Measurements from ENCODE around the gene EHD4.

GRCh38 chr15:42014406-42014805, 42.0 kb upstream of the EHD4 start:
- TF ChIP-seq, protein P1, sequence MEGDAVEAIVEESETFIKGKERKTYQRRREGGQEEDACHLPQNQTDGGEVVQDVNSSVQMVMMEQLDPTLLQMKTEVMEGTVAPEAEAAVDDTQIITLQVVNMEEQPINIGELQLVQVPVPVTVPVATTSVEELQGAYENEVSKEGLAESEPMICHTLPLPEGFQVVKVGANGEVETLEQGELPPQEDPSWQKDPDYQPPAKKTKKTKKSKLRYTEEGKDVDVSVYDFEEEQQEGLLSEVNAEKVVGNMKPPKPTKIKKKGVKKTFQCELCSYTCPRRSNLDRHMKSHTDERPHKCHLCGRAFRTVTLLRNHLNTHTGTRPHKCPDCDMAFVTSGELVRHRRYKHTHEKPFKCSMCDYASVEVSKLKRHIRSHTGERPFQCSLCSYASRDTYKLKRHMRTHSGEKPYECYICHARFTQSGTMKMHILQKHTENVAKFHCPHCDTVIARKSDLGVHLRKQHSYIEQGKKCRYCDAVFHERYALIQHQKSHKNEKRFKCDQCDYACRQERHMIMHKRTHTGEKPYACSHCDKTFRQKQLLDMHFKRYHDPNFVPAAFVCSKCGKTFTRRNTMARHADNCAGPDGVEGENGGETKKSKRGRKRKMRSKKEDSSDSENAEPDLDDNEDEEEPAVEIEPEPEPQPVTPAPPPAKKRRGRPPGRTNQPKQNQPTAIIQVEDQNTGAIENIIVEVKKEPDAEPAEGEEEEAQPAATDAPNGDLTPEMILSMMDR (IDR thresholded peaks at IDR 0.05; ENCODE audit: low read depth, low read length): no peak
- TF ChIP-seq POLR2A (IDR thresholded peaks at IDR 0.05; ENCODE audit: extremely low read depth, insufficient read length): no peak
- TF ChIP-seq, protein P2, sequence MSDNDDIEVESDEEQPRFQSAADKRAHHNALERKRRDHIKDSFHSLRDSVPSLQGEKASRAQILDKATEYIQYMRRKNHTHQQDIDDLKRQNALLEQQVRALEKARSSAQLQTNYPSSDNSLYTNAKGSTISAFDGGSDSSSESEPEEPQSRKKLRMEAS (IDR thresholded peaks at IDR 0.05; ENCODE audit: low read depth, low read length): no peak
